ENCODE data around the gene TARM1. TPM values are rescaled to one million over a fixed set of nuclear protein-coding genes. Genes with fewer than 3 reads are reported as not detected.
"Not testable (repeated sequence)": the region's sequence is repeated elsewhere in the genome, so short reads cannot be mapped to it uniquely, and the experiment has no call there.

The TARM1 gene
- total RNA-seq, 5 donors from 2014 or later (not counting 1 experiment from before 2014, with no cell fraction given) = not detected

DNA sequence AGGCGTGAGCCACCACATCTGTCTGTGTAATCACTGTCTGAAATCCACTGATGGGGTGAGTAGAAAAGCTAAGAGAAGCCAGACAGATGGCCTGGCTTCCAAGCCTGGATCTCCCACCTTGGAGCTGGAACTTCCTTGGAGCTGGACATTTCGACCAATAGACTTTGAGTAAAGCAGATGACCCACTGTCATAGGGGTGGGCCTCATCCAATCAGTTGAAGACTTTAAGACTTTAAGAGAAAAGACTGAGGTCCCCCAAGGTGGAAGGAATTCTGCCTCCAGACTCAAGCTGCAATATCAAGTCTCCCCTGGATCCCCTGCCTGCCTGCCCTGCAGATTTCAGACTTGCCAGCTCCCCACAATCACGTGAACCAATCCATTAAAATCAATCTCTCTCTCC is 38.2 kb downstream of the TARM1 start:
- no peaks in the 10 kb centered on the region for H3K9me3 ChIP-seq
- H3K4me1 Mint-ChIP-seq = no peaks in the 10 kb centered on the region
- H3K4me3 Mint-ChIP-seq = no peak overlapping the region
- no CpG with 5 or more reads among the region's 3 CpGs for WGBS (ENCODE audit: insufficient coverage)
- POLR2A ChIA-PET = no interaction called here
- H3K27ac Mint-ChIP-seq = no peak overlapping the region
- no peak overlapping the region for H3K27ac ChIP-seq (ENCODE audit: low read length)
- ATAC-seq (replicated peaks in 1 of 4) (no peak), DNase-seq (no peak)
- H3K9me3 Mint-ChIP-seq = no peaks in the 10 kb centered on the region
- no peaks in the 10 kb centered on the region for H3K36me3 Mint-ChIP-seq
- CTCF ChIA-PET = no interaction called here
- no peak overlapping the region for H3K4me3 ChIP-seq (ENCODE audit: control insufficient read depth in 1 of 2, extremely low read depth in 1 of 2, low read length in 1 of 2)
- H3K36me3 ChIP-seq (ENCODE audit: control insufficient read depth in 2 of 2, extremely low read depth in 1 of 2, insufficient read depth in 1 of 2, low read length in 1 of 2) = no peaks in the 10 kb centered on the region
- H3K27me3 ChIP-seq (replicated peaks in 1 of 2; ENCODE audit: control insufficient read depth in 2 of 2, extremely low read depth in 1 of 2, insufficient read depth in 2 of 2, low read length in 1 of 2) = peaks cover 0 to 42% of the 10 kb centered on the region in 2 experiments
- H3K27me3 Mint-ChIP-seq = peaks cover 26 to 37% of the 10 kb centered on the region in 2 donors
- H3K4me1 ChIP-seq (ENCODE audit: control insufficient read depth in 1 of 2, extremely low read depth in 1 of 2, insufficient read depth in 2 of 2, low read length in 2 of 2) = no peaks in the 10 kb centered on the region

DNA sequence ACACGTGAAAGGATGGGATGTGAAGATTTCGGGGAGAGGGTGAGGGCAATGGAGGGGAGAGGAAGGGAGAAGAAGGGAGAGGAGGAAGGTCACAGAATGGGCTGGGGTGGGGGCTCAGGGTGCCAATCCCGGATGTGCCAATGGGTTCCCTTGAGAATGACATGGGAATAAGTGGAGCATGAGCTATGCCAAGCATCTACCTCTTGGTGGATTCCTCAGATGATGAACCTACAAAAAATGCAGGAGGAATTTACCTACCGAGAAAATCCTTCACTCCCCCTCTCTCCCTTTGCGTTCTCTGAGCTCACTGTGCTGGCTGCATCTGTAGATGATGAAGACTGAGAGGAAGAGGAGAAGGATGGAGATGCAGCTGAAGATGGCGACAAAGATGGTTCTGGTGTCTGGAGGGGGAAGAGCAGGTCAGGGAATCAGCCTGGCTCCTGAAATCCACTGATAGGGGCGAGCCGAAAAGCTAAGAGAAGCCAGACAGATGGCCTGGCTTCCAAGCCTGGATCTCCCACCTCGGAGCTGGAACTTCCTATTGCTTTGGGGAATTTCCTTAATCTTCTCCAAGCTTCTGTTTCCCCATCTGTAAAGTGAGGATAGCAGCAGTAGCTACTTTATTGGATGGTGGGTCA is 39.1 kb downstream of the TARM1 start:
- POLR2A ChIA-PET = no interaction called here
- ATAC-seq (replicated peaks in 1 of 4) (no peak), DNase-seq (no peak)
- CTCF ChIA-PET = interaction anchor here in 1 of 2 donors (0.5 kb wide), 1 partner anchor 20 kb away, joined by 3 read pairs; no protein-coding TSS in a partner anchor
- Histone ChIP-seq H3K4me3 (ENCODE audit: control insufficient read depth in 1 of 2, extremely low read depth in 1 of 2, low read length in 1 of 2) (no peak overlapping the region), H3K9me3 (no peaks in the 10 kb centered on the region), H3K27ac (ENCODE audit: low read length) (no peak overlapping the region), H3K4me1 (ENCODE audit: control insufficient read depth in 1 of 2, extremely low read depth in 1 of 2, insufficient read depth in 2 of 2, low read length in 2 of 2) (no peaks in the 10 kb centered on the region), H3K36me3 (ENCODE audit: control insufficient read depth in 2 of 2, extremely low read depth in 1 of 2, insufficient read depth in 1 of 2, low read length in 1 of 2) (no peaks in the 10 kb centered on the region), H3K27me3 (replicated peaks in 1 of 2; ENCODE audit: control insufficient read depth in 2 of 2, extremely low read depth in 1 of 2, insufficient read depth in 2 of 2, low read length in 1 of 2) (peaks cover 0 to 37% of the 10 kb centered on the region in 2 experiments)
- Mint-ChIP-seq H3K4me1 (no peaks in the 10 kb centered on the region), H3K27ac (no peak overlapping the region), H3K4me3 (no peak overlapping the region), H3K27me3 (peaks cover 33 to 41% of the 10 kb centered on the region in 2 donors), H3K9me3 (no peaks in the 10 kb centered on the region), H3K36me3 (no peaks in the 10 kb centered on the region)
- 57% methylated on average over 6 of the region's 9 CpGs for WGBS (ENCODE audit: insufficient coverage)

- no peak overlapping the region for H3K27ac Mint-ChIP-seq
- H3K27me3 Mint-ChIP-seq = peaks cover 22 to 29% of the 10 kb centered on the region in 2 donors
- ATAC-seq (replicated peaks in 1 of 4) = no peak
- no peaks in the 10 kb centered on the region for H3K36me3 Mint-ChIP-seq
- H3K4me1 Mint-ChIP-seq = no peaks in the 10 kb centered on the region
- Histone ChIP-seq H3K27me3 (replicated peaks in 1 of 2; ENCODE audit: control insufficient read depth in 2 of 2, extremely low read depth in 1 of 2, insufficient read depth in 2 of 2, low read length in 1 of 2) (peaks cover 0 to 32% of the 10 kb centered on the region in 2 experiments), H3K27ac (ENCODE audit: low read length) (no peak overlapping the region), H3K36me3 (ENCODE audit: control insufficient read depth in 2 of 2, extremely low read depth in 1 of 2, insufficient read depth in 1 of 2, low read length in 1 of 2) (no peaks in the 10 kb centered on the region), H3K4me3 (ENCODE audit: control insufficient read depth in 1 of 2, extremely low read depth in 1 of 2, low read length in 1 of 2) (no peak overlapping the region), H3K9me3 (no peaks in the 10 kb centered on the region), H3K4me1 (ENCODE audit: control insufficient read depth in 1 of 2, extremely low read depth in 1 of 2, insufficient read depth in 2 of 2, low read length in 2 of 2) (no peaks in the 10 kb centered on the region)
- no peaks in the 10 kb centered on the region for H3K9me3 Mint-ChIP-seq
- CTCF ChIA-PET = no interaction called here
- no peak overlapping the region for H3K4me3 Mint-ChIP-seq
- no peak for DNase-seq
- POLR2A ChIA-PET = no interaction called here
- no CpG with 5 or more reads among the region's 4 CpGs for WGBS (ENCODE audit: insufficient coverage)
These were observed 41.2 kb downstream of the TARM1 start for GRCh38 chr19:54040003-54040402.

DNA sequence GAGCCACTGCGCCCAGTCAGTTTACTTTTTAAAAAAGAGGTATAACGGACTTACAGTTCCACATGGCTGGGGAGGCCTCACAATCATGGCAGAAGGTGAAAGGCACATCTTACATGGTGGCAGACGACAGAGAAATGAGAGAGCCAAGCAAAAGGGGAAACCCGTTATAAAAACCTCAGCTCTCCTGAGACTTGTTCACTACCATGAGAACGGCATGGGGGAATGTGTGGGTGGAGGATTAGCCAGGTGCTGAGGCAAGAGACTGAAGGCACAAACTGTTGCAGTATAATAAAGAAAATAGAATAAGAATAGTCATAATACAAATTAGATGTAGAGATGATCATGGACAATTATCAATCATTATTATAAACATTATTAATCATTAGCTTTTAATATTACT is 44.6 kb downstream of the TARM1 start:
- POLR2A ChIA-PET; H3K4me3 ChIP-seq (ENCODE audit: control insufficient read depth in 1 of 2, extremely low read depth in 1 of 2, low read length in 1 of 2); H3K4me1 ChIP-seq (ENCODE audit: control insufficient read depth in 1 of 2, extremely low read depth in 1 of 2, insufficient read depth in 2 of 2, low read length in 2 of 2); CTCF ChIA-PET; DNase-seq; H3K4me1 Mint-ChIP-seq; H3K36me3 ChIP-seq (ENCODE audit: control insufficient read depth in 2 of 2, extremely low read depth in 1 of 2, insufficient read depth in 1 of 2, low read length in 1 of 2); H3K9me3 Mint-ChIP-seq; ATAC-seq (replicated peaks in 1 of 4); H3K27ac ChIP-seq (ENCODE audit: low read length); H3K36me3 Mint-ChIP-seq; H3K9me3 ChIP-seq; H3K27ac Mint-ChIP-seq; H3K4me3 Mint-ChIP-seq: not testable (repeated sequence)
- H3K27me3 ChIP-seq (replicated peaks in 1 of 2; ENCODE audit: control insufficient read depth in 2 of 2, extremely low read depth in 1 of 2, insufficient read depth in 2 of 2, low read length in 1 of 2) = peaks cover 0 to 16% of the 10 kb centered on the region in 2 experiments
- WGBS (ENCODE audit: insufficient coverage) = 40% methylated on average over 2 of the region's 5 CpGs
- H3K27me3 Mint-ChIP-seq = peaks cover 17 to 18% of the 10 kb centered on the region in 2 donors

DNA sequence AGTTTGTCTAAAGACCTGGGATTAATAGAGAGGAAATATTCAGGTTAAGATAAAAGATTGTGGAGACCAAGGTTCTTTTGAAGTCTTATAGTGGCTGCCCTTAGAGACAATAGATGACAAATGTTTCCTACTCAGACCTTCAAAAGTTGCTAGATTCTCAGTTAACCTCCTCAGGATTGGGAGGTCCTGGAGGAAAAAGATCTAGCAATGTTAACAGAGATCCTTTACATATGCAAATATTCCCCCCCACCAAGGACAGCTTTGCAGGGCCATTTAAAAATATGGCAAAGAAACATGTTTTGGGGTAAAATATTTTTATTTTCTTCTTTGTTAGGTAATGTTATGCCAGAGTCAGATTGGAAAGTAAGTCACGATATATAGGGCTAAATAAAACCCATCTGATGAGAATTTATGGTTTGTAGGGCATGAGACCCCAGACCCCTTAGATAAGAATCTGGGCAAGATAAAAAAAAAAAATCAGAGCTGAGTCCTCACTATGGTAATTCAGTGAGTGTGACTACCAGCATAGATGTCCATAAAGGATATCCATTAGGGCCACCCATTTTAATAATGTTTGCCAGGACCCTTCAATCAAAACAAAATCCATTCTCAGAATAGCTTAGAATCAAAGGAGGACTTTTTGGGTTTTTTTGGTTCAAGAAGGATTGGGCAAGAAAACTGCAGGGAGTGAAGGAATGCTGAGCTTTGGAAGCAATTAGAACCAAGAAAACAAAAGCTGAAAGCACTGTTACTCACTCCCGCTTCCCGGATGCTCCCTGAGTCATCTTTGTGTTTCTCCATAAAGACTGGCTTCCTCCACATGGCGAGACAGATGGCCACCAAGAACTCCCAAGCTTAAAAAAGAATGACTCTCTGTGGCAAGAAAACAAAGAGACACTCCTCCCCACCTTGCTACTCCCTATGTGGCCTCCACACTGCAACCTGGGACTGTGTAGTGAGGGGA is 45.7 kb downstream of the TARM1 start:
- Mint-ChIP-seq H3K27me3 (peaks cover 16 to 25% of the 10 kb centered on the region in 2 donors), H3K36me3 (no peaks in the 10 kb centered on the region), H3K9me3 (no peaks in the 10 kb centered on the region), H3K4me3 (no peak overlapping the region), H3K27ac (no peak overlapping the region), H3K4me1 (no peaks in the 10 kb centered on the region)
- H3K4me1 ChIP-seq (ENCODE audit: control insufficient read depth in 1 of 2, extremely low read depth in 1 of 2, insufficient read depth in 2 of 2, low read length in 2 of 2) = no peaks in the 10 kb centered on the region
- H3K27me3 ChIP-seq (replicated peaks in 1 of 2; ENCODE audit: control insufficient read depth in 2 of 2, extremely low read depth in 1 of 2, insufficient read depth in 2 of 2, low read length in 1 of 2) = peaks cover 0 to 12% of the 10 kb centered on the region in 2 experiments
- no peak overlapping the region for H3K4me3 ChIP-seq (ENCODE audit: control insufficient read depth in 1 of 2, extremely low read depth in 1 of 2, low read length in 1 of 2)
- H3K27ac ChIP-seq (ENCODE audit: low read length) = no peak overlapping the region
- no peaks in the 10 kb centered on the region for H3K36me3 ChIP-seq (ENCODE audit: control insufficient read depth in 2 of 2, extremely low read depth in 1 of 2, insufficient read depth in 1 of 2, low read length in 1 of 2)
- WGBS (ENCODE audit: insufficient coverage) = 89% methylated on average over 2 of the region's 4 CpGs
- ATAC-seq (replicated peaks in 1 of 4) (no peak), DNase-seq (no peak)
- ChIA-PET POLR2A (no interaction called here), CTCF (interaction anchor here in 1 of 2 donors (0.5 kb wide), 1 partner anchor 9 kb away, joined by 4 read pairs; no protein-coding TSS in a partner anchor)
- no peaks in the 10 kb centered on the region for H3K9me3 ChIP-seq

DNA sequence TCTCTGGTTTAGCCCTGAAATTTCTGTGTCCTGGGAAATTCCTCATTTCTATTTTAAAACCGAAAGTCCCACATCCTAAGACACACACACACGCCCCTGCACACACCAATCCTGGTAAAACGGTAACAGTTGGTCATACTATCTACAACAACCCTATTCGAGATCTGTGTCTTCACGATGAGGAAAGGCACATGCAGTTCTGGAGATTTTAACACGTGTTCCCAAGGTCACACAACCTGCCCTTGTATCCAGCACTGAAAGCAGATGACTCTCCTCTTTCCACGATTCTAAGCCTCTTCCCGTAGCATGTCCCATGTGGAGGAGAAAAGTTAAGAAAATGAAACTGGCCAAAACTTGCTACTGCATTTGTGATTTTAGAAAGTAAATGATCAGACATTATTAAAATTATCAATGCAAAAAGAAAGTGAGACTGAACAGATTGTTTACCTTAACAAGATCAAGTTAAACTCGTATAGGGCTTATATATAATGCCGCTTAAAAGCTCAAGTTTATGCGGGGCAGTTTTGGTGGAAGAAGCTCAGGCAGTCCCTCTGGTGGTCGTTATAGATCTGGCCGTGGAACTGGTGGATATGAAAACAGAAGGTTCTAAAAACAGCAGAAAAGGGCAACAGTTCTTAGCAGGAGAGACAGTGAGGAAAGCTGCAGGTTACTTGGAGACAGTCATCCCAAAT is 50.1 kb downstream of the TARM1 start:
- 42% methylated on average over 8 of the region's 13 CpGs for WGBS (ENCODE audit: insufficient coverage)
- peak in 1 of 35 experiments; percentile 13 for DNase-seq
- ChIA-PET POLR2A (no interaction called here), CTCF (interaction anchor here in 1 of 2 donors (0.7 to 1.2 kb wide), 2 partner anchors 102 to 238 kb away, joined by 3 to 4 read pairs; no protein-coding TSS in a partner anchor)
- H3K27ac ChIP-seq (ENCODE audit: low read length) = no peak overlapping the region
- Mint-ChIP-seq H3K36me3 (no peaks in the 10 kb centered on the region), H3K27me3 (peaks cover 19 to 39% of the 10 kb centered on the region in 2 donors), H3K9me3 (no peaks in the 10 kb centered on the region), H3K27ac (no peak overlapping the region), H3K4me3 (no peak overlapping the region), H3K4me1 (no peaks in the 10 kb centered on the region)
- no peaks in the 10 kb centered on the region for H3K36me3 ChIP-seq (ENCODE audit: control insufficient read depth in 2 of 2, extremely low read depth in 1 of 2, insufficient read depth in 1 of 2, low read length in 1 of 2)
- no peaks in the 10 kb centered on the region for H3K4me1 ChIP-seq (ENCODE audit: control insufficient read depth in 1 of 2, extremely low read depth in 1 of 2, insufficient read depth in 2 of 2, low read length in 2 of 2)
- H3K4me3 ChIP-seq (ENCODE audit: control insufficient read depth in 1 of 2, extremely low read depth in 1 of 2, low read length in 1 of 2) = no peak overlapping the region
- no peak for ATAC-seq (replicated peaks in 1 of 4)
- peaks cover 0 to 20% of the 10 kb centered on the region in 2 experiments for H3K27me3 ChIP-seq (replicated peaks in 1 of 2; ENCODE audit: control insufficient read depth in 2 of 2, extremely low read depth in 1 of 2, insufficient read depth in 2 of 2, low read length in 1 of 2)
- H3K9me3 ChIP-seq = no peaks in the 10 kb centered on the region

Data from T-cell (primary cell).